HepG2 (cell line): ENCODE data around the gene CEP68. TPM values are rescaled to one million over a fixed set of nuclear protein-coding genes. Genes with fewer than 3 reads are reported as not detected.
A peak's percentile ranks its signal among the peaks of the same experiment; 100 is the strongest.

Experiments
- FOXC1 ChIP-seq: sonication (generic); formaldehyde crosslinking; IDR thresholded peaks from 2 replicates; pipeline ENCODE4 v1.8.0; 2022; ENCODE audit warnings: mild to moderate bottlenecking, missing genetic modification reagents, borderline replicate concordance
- HOXA7 ChIP-seq: sonication (generic); formaldehyde crosslinking; IDR thresholded peaks from 2 replicates; pipeline ENCODE4 v1.8.1; 2022; ENCODE audit warnings: mild to moderate bottlenecking, missing genetic modification reagents, moderate library complexity
- MAFF ChIP-seq: IDR thresholded peaks from 2 replicates; pipeline ENCODE4 v1.6.1; 2011; ENCODE audit warnings: low read depth, low read length, improper control_type of control experiment
- NCOA2 ChIP-seq: sonication (generic); formaldehyde crosslinking; IDR thresholded peaks from 2 replicates; pipeline ENCODE4 v1.8.0; 2022; ENCODE audit warnings: inconsistent platforms
- RCOR2 ChIP-seq: IDR thresholded peaks from 2 replicates; pipeline ENCODE4 v1.6.1; 2016; ENCODE audit warnings: missing biosample characterization, missing genetic modification reagents
- RNF2 ChIP-seq: fragments of 450-650 bp; conservative IDR thresholded peaks from 2 replicates; pipeline ENCODE4 v1.6.1; 2016; ENCODE audit warnings: low read depth
- TBX2 ChIP-seq: sonication (generic); formaldehyde crosslinking; IDR thresholded peaks from 2 replicates; pipeline ENCODE4 v1.5.0; 2020; ENCODE audit warnings: missing genetic modification reagents, mild to moderate bottlenecking, borderline replicate concordance
- THAP11 ChIP-seq: IDR thresholded peaks from 2 replicates; pipeline ENCODE4 v1.6.1; 2016; ENCODE audit warnings: missing biosample characterization, missing genetic modification reagents
- TOPORS ChIP-seq: sonication (generic); formaldehyde crosslinking; IDR thresholded peaks from 2 replicates; pipeline ENCODE4 v1.8.0; 2023; ENCODE audit warnings: mild to moderate bottlenecking, missing genetic modification reagents
- ZBTB20 ChIP-seq: sonication (generic); formaldehyde crosslinking; IDR thresholded peaks from 2 replicates; pipeline ENCODE4 v1.8.1; 2023; ENCODE audit warnings: missing genetic modification reagents, low read depth, mild to moderate bottlenecking, borderline replicate concordance
- ZNF124 ChIP-seq: sonication (generic); formaldehyde crosslinking; IDR thresholded peaks from 2 replicates; pipeline ENCODE4 v1.4.0; 2020; ENCODE audit warnings: missing genetic modification reagents
- polyA plus RNA-seq, 8 experiments: library from polyadenylated mRNA; depleted of rRNA in 3 of 8; stranded (reverse) in 7 of 8; unstranded in 1 of 8; fragments of >200 nt; fragmentation: Illumina TruSeq in 4 of 8; extraction: Trizol in 4 of 8; gene quantifications; 2 replicates each; pipeline versions ENCODE4 v1.2.1 to v1.2.3, GENCODE V29; 2011 to 2016; ENCODE audit warnings: low read depth in 4 of 8, missing spikeins in 1 of 8, mixed read lengths in 1 of 8; ENCODE audit not compliant: insufficient read depth in 1 of 8
- total RNA-seq, 5 experiments: library from RNA; depleted of rRNA; stranded (reverse); fragments of >200 nt; fragmentation: Illumina TruSeq; extraction: Trizol; gene quantifications; 2 replicates each; pipeline ENCODE4 v1.2.3, GENCODE V29; 2016; ENCODE audit warnings: low read depth in 1 of 5
- TF ChIP-seq, protein P1 (sequence below): IDR thresholded peaks from 2 replicates; pipeline ENCODE4 v1.4.0; 2020; ENCODE audit warnings: mild to moderate bottlenecking, missing genetic modification reagents
- TF ChIP-seq, protein P2 (sequence below): sonication (generic); formaldehyde crosslinking; IDR thresholded peaks from 2 replicates; pipeline ENCODE4 v1.4.0; 2020; ENCODE audit warnings: mild to moderate bottlenecking, missing genetic modification reagents
- TF ChIP-seq, protein P3 (sequence below): sonication (generic); formaldehyde crosslinking; IDR thresholded peaks from 2 replicates; pipeline ENCODE4 v1.5.0; 2020; ENCODE audit warnings: mild to moderate bottlenecking, low read depth, missing genetic modification reagents, borderline replicate concordance
- TF ChIP-seq, protein P4 (sequence below): IDR thresholded peaks from 2 replicates; pipeline ENCODE4 v1.6.1; 2016
- TF ChIP-seq, protein P5 (sequence below): sonication (generic); formaldehyde crosslinking; IDR thresholded peaks from 2 replicates; pipeline ENCODE4 v1.9.0; 2021; ENCODE audit warnings: missing genetic modification reagents, borderline replicate concordance

Gene CEP68
- total and polyA plus RNA-seq, 2 of the 13 experiments (the other 11 are each of a cell fraction or from before 2014, with no cell fraction given): 5.7 to 9.3 TPM

DNA sequence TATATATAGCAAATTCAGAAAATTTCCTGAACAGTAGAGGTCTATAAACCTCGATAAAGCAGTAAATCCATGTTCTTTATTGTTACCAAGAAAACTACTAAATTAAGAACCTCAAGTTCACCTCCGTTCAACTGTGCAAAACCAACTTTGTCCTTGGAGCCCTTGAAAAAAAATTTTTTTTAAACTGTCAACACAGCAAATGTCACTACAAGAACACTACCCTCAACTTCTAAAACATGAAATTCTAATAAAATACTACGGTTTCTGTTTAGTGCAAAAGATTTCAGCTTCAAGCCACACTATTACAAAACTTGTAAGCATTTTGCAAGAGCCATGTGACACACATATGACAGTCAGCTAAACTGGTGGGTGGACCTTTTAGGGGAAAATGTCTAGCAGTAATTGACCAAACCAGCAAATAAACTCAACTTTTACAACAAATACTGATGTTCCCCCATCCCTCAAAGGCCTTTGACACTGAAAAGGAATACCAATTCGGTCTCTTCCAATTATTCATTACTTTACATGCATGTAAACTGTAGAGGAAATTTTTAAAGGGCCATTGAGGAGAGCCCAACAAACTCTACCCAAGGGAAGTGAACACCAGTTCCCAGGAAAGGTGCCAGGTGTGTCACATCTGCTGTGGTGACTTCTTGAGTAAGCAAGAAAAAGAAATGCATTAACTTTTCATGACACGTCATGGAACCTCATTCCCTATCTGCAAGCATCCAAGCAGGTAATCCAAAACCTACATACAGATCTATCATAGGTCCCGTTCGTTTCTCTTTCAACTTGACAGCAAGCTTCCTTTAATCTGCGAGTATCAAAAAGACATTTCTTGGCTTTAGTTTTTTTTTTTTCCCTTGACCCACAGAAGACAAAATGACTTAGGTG lies 72.3 kb downstream of the CEP68 start (continued):
- no peak for TF ChIP-seq TOPORS (CRISPR knock-in tag)
- TF ChIP-seq HOXA7: no peak
- TF ChIP-seq, protein P1, sequence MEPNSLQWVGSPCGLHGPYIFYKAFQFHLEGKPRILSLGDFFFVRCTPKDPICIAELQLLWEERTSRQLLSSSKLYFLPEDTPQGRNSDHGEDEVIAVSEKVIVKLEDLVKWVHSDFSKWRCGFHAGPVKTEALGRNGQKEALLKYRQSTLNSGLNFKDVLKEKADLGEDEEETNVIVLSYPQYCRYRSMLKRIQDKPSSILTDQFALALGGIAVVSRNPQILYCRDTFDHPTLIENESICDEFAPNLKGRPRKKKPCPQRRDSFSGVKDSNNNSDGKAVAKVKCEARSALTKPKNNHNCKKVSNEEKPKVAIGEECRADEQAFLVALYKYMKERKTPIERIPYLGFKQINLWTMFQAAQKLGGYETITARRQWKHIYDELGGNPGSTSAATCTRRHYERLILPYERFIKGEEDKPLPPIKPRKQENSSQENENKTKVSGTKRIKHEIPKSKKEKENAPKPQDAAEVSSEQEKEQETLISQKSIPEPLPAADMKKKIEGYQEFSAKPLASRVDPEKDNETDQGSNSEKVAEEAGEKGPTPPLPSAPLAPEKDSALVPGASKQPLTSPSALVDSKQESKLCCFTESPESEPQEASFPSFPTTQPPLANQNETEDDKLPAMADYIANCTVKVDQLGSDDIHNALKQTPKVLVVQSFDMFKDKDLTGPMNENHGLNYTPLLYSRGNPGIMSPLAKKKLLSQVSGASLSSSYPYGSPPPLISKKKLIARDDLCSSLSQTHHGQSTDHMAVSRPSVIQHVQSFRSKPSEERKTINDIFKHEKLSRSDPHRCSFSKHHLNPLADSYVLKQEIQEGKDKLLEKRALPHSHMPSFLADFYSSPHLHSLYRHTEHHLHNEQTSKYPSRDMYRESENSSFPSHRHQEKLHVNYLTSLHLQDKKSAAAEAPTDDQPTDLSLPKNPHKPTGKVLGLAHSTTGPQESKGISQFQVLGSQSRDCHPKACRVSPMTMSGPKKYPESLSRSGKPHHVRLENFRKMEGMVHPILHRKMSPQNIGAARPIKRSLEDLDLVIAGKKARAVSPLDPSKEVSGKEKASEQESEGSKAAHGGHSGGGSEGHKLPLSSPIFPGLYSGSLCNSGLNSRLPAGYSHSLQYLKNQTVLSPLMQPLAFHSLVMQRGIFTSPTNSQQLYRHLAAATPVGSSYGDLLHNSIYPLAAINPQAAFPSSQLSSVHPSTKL (CRISPR knock-in tag): 0 out of 2 replicates have a peak, but pooled peaks have one; percentile 6
- no peak for TF ChIP-seq RNF2
- TF ChIP-seq FOXC1 (CRISPR knock-in tag): no peak
- TF ChIP-seq RCOR2 (CRISPR knock-in tag): no peak
- TF ChIP-seq ZNF124: no peak
- no peak for TF ChIP-seq NCOA2 (CRISPR knock-in tag)
- peak; percentile 58 for TF ChIP-seq MAFF
- TF ChIP-seq, protein P2, sequence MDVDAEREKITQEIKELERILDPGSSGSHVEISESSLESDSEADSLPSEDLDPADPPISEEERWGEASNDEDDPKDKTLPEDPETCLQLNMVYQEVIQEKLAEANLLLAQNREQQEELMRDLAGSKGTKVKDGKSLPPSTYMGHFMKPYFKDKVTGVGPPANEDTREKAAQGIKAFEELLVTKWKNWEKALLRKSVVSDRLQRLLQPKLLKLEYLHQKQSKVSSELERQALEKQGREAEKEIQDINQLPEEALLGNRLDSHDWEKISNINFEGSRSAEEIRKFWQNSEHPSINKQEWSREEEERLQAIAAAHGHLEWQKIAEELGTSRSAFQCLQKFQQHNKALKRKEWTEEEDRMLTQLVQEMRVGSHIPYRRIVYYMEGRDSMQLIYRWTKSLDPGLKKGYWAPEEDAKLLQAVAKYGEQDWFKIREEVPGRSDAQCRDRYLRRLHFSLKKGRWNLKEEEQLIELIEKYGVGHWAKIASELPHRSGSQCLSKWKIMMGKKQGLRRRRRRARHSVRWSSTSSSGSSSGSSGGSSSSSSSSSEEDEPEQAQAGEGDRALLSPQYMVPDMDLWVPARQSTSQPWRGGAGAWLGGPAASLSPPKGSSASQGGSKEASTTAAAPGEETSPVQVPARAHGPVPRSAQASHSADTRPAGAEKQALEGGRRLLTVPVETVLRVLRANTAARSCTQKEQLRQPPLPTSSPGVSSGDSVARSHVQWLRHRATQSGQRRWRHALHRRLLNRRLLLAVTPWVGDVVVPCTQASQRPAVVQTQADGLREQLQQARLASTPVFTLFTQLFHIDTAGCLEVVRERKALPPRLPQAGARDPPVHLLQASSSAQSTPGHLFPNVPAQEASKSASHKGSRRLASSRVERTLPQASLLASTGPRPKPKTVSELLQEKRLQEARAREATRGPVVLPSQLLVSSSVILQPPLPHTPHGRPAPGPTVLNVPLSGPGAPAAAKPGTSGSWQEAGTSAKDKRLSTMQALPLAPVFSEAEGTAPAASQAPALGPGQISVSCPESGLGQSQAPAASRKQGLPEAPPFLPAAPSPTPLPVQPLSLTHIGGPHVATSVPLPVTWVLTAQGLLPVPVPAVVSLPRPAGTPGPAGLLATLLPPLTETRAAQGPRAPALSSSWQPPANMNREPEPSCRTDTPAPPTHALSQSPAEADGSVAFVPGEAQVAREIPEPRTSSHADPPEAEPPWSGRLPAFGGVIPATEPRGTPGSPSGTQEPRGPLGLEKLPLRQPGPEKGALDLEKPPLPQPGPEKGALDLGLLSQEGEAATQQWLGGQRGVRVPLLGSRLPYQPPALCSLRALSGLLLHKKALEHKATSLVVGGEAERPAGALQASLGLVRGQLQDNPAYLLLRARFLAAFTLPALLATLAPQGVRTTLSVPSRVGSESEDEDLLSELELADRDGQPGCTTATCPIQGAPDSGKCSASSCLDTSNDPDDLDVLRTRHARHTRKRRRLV (CRISPR knock-in tag): no peak
- TF ChIP-seq, protein P3, sequence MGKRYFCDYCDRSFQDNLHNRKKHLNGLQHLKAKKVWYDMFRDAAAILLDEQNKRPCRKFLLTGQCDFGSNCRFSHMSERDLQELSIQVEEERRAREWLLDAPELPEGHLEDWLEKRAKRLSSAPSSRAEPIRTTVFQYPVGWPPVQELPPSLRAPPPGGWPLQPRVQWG: no peak
- 0 out of 2 replicates have a peak, but pooled peaks have one; percentile 30 for TF ChIP-seq THAP11 (CRISPR knock-in tag)
- TF ChIP-seq TBX2: no peak
- TF ChIP-seq, protein P4, sequence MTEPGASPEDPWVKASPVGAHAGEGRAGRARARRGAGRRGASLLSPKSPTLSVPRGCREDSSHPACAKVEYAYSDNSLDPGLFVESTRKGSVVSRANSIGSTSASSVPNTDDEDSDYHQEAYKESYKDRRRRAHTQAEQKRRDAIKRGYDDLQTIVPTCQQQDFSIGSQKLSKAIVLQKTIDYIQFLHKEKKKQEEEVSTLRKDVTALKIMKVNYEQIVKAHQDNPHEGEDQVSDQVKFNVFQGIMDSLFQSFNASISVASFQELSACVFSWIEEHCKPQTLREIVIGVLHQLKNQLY (CRISPR knock-in tag): 0 out of 2 replicates have a peak, but pooled peaks have one; percentile 21
- TF ChIP-seq, protein P5, sequence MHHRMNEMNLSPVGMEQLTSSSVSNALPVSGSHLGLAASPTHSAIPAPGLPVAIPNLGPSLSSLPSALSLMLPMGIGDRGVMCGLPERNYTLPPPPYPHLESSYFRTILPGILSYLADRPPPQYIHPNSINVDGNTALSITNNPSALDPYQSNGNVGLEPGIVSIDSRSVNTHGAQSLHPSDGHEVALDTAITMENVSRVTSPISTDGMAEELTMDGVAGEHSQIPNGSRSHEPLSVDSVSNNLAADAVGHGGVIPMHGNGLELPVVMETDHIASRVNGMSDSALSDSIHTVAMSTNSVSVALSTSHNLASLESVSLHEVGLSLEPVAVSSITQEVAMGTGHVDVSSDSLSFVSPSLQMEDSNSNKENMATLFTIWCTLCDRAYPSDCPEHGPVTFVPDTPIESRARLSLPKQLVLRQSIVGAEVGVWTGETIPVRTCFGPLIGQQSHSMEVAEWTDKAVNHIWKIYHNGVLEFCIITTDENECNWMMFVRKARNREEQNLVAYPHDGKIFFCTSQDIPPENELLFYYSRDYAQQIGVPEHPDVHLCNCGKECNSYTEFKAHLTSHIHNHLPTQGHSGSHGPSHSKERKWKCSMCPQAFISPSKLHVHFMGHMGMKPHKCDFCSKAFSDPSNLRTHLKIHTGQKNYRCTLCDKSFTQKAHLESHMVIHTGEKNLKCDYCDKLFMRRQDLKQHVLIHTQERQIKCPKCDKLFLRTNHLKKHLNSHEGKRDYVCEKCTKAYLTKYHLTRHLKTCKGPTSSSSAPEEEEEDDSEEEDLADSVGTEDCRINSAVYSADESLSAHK (CRISPR knock-in tag): no peak
- no peak for TF ChIP-seq ZBTB20 (CRISPR knock-in tag)
